Right cardiac atrium (tissue), 5 donors: ENCODE results near the gene DHX58. TPM values are rescaled to one million over a fixed set of nuclear protein-coding genes. Genes with fewer than 3 reads are reported as not detected.

Source experiments
- ATAC-seq, 2 donors: fragments of 200-7000 bp; cut with Tn5 transposase; one replicate each; pipeline versions ENCODE4 v1.8.0 to v1.9.1; 2020; ENCODE audit warnings: moderate library complexity in 2 of 2, mild to moderate bottlenecking in 1 of 2
- DNase-seq, 3 donors: peaks; one replicate each; pipeline ENCODE4 v3.0.0-alpha.2; 2020
- H3K27ac ChIP-seq: one replicate; pipeline ENCODE4 v1.5.1; 2013; ENCODE audit warnings: mild to moderate bottlenecking, low read length, control low read depth, moderate library complexity
- H3K27me3 ChIP-seq: one replicate; pipeline ENCODE4 v1.6.1; 2013; ENCODE audit not compliant: control insufficient read depth, insufficient read depth
- H3K4me1 ChIP-seq: one replicate; pipeline ENCODE4 v1.6.1; 2013; ENCODE audit warnings: low read length; ENCODE audit not compliant: control insufficient read depth, insufficient read depth
- H3K4me3 ChIP-seq: one replicate; pipeline ENCODE4 v1.5.1; 2013; ENCODE audit warnings: low read length, control low read depth
- H3K9me3 ChIP-seq: one replicate; pipeline ENCODE4 v1.6.1; 2013; ENCODE audit warnings: low read length; ENCODE audit not compliant: control insufficient read depth
- WGBS: extraction: QIAGEN DNeasy Blood & Tissue Kit; methylation state at CpG from one replicate; pipeline ENCODE4 v1.1.7; 2013; 5-methylcytosine and 5-hydroxymethylcytosine counted together
- intact Hi-C, 4 donors: fragments of 100-400 bp; cut with DNase I; formaldehyde crosslinking; loops; one replicate each; pipeline versions ENCODE4 v1.11.0 to v1.14.0; 2022 to 2023
- polyA plus RNA-seq: library from polyadenylated mRNA; stranded (reverse); fragments of 200-250 nt; gene quantifications from one replicate; pipeline ENCODE4 v1.2.3, GENCODE V29; 2013
- total RNA-seq, 4 donors: library from RNA; stranded (reverse); fragmentation: NEBNext Ultra II Directional; extraction: Animal tissue kit (Norgen Biotek cat#: 25700); gene quantifications; one replicate each; pipeline ENCODE4 v1.2.1, GENCODE V29; 2021
- donor health status: healthy with polysubstance abuse.
- donor health status: DM: no; HTN: yes; CAD: no.
- donor health status: DM: no; HTN: no; CAD: no.
- donor health status: DM: no; HTN: yes; CAD: no; lungs with severe emphysema.
- donor health status: DM: yes; HTN: yes; CAD: no.

DHX58 gene
- total and polyA plus RNA-seq, 5 donors, result 5.4 to 8.0 (median 6.5) TPM

- Histone ChIP-seq H3K27ac (no peak overlapping the region), H3K4me3 (no peak overlapping the region), H3K9me3 (no peaks in the 10 kb centered on the region), H3K27me3 (no peaks in the 10 kb centered on the region), H3K4me1 (peaks cover 2% of the 10 kb centered on the region)
- ATAC-seq (no peak), DNase-seq (no peak)
- intact Hi-C loops, result no loop called here
- 74% methylated on average over 4 of the region's 4 CpGs for WGBS
These were observed 35.5 kb downstream of the DHX58 start for GRCh38 chr17:42076797-42077559.

- no peak for ATAC-seq
- Histone ChIP-seq H3K4me3 (no peak overlapping the region), H3K27ac (no peak overlapping the region), H3K4me1 (peaks cover 2% of the 10 kb centered on the region), H3K9me3 (no peaks in the 10 kb centered on the region), H3K27me3 (no peaks in the 10 kb centered on the region)
- no peak for DNase-seq
- WGBS, result 77% methylated on average over 6 of the region's 6 CpGs
- intact Hi-C loops, result no loop called here
These were observed 36.7 kb downstream of the DHX58 start for GRCh38 chr17:42075789-42076188.

- ATAC-seq, result peak; percentile 15 to 55
- intact Hi-C loops, result no loop called here
- no peaks in the 10 kb centered on the region for H3K27me3 ChIP-seq
- H3K4me3 ChIP-seq, result peak overlapping the region; percentile 51
- H3K27ac ChIP-seq, result no peak overlapping the region
- no peaks in the 10 kb centered on the region for H3K9me3 ChIP-seq
- DNase-seq, result no peak
- WGBS, result 9% methylated on average over 67 of the region's 67 CpGs
- H3K4me1 ChIP-seq, result no peaks in the 10 kb centered on the region
These were observed 40.0 kb downstream of the DHX58 start for GRCh38 chr17:42072323-42073187.

DNA sequence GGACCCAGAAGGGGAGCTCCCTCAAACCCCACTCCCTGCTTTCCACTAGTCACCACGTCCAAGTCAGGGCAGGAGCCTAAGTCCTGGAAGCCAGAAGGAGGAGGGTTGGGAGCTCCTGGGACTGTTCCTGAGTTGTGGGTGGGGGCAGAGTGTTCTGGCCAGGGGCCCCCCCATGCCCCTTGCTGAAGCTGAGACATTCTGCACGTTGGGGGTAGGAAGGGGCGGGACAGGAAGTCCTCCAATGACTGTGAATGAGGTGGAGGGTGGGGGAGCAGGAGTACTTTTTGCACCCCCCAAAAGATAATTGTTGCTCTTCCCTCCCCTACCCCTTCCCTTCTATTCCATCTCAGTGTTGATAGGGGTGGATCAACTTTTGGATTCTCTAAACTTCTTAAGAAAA is 40.7 kb downstream of the DHX58 start:
- no peak for DNase-seq
- H3K4me3 ChIP-seq, result peak overlapping the region; percentile 51
- no peaks in the 10 kb centered on the region for H3K4me1 ChIP-seq
- H3K27ac ChIP-seq, result no peak overlapping the region
- 32% methylated on average over 3 of the region's 3 CpGs for WGBS
- H3K9me3 ChIP-seq, result no peaks in the 10 kb centered on the region
- no peak for ATAC-seq
- intact Hi-C loops, result no loop called here
- no peaks in the 10 kb centered on the region for H3K27me3 ChIP-seq

DNA sequence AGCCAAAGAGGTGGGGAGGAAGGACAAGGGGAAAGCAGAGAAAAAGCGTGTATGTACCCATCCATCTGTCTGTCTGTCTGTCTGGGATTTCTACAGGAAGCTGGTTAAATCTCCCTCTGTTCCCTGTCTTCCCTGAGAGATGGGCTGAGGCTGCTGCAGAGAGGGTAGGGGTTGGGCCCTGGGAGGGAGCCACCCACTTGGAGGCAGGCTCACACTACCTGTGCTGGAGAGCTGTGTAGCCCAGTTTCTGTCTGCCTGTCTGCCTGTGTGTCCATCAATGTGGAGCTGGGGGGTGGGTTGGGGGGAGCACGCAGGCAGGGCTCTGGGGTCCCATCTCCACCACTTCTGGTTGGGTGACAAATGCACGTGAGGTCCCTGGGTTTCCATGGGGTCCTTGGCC is 43.5 kb downstream of the DHX58 start:
- Histone ChIP-seq H3K9me3 (no peaks in the 10 kb centered on the region), H3K4me3 (no peak overlapping the region), H3K27ac (no peak overlapping the region), H3K4me1 (no peaks in the 10 kb centered on the region), H3K27me3 (no peaks in the 10 kb centered on the region)
- no peak for DNase-seq
- WGBS, result 78% methylated on average over 3 of the region's 3 CpGs
- intact Hi-C loops, result no loop called here
- no peak for ATAC-seq

DNA sequence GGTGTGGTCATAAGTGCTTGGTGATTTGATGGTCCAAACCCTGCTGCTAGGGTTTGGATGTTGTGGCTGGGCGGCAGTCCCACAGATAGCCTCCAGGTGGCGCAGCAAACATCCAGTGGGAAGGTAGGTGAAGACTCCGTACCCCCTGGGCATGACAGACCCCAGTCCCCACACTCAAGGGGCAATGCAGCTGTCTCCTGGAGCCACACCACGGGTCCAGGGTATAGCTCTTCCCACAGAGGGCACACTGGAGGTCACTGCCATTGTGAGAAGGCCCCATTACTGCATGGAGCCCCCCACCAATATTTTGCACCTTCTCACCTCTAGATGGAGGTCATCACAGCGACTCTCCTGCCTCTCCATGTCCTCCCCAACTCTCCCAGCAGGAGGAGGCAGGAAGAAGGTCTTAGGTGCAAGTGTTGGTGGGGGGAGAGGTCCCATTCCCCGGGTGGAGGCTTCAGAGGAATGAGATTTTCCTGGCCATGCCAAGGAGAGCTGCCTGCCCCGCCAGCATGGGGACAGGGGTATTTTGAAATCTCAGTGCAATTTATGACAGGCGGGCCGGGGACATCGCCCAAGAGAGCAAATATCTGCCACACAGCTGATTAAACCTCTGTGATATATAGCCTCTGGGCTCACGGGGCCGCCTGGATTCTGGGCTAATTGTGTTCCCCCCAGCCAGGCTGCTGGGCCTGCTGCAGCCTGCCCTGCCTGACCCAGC is 45.0 kb downstream of the DHX58 start:
- Histone ChIP-seq H3K4me1 (no peaks in the 10 kb centered on the region), H3K27me3 (no peaks in the 10 kb centered on the region), H3K9me3 (no peaks in the 10 kb centered on the region), H3K4me3 (no peak overlapping the region), H3K27ac (no peak overlapping the region)
- WGBS, result 43% methylated on average over 12 of the region's 12 CpGs
- DNase-seq (peak; percentile 45 to 85 (median 85)), ATAC-seq (peak; percentile 26 to 36)
- intact Hi-C loops, result no loop called here

- 74% methylated on average over 2 of the region's 2 CpGs for WGBS
- intact Hi-C loops, result no loop called here
- DNase-seq, result no peak
- no peak for ATAC-seq
- Histone ChIP-seq H3K4me3 (no peak overlapping the region), H3K27me3 (no peaks in the 10 kb centered on the region), H3K27ac (no peak overlapping the region), H3K9me3 (no peaks in the 10 kb centered on the region), H3K4me1 (no peaks in the 10 kb centered on the region)
These were observed 47.3 kb downstream of the DHX58 start for GRCh38 chr17:42065201-42065600.

DNA sequence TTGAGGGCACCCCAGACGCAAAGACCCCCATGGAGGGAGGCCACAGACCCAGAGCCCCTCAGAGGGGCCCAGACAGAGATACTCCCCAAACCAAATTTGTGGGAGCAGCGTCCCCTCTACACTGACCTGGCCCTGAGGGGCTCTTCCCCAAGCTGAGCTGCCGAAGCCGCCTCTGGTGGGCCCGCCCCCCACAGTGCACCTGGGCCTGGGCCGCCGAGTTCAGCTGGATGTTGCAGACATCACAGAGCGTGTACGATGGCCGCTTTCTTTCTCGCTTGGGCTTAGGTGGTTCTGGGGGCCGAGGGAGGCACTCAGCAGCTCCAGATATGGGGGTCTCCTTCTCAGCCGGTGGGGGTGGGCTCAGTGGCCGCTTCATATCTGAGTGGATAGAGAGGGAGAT is 49.8 kb downstream of the DHX58 start:
- H3K4me1 ChIP-seq, result no peaks in the 10 kb centered on the region
- no peaks in the 10 kb centered on the region for H3K27me3 ChIP-seq
- ATAC-seq (no peak), DNase-seq (no peak)
- 88% methylated on average over 14 of the region's 14 CpGs for WGBS
- no peaks in the 10 kb centered on the region for H3K9me3 ChIP-seq
- no peak overlapping the region for H3K4me3 ChIP-seq
- H3K27ac ChIP-seq, result no peak overlapping the region
- intact Hi-C loops, result loop anchor here in 1 of 4 donors (5.0 kb wide), 1 partner anchor 45 kb away; no protein-coding TSS in a partner anchor

GRCh38 chr17:42061646-42062487 is 50.6 kb downstream of the DHX58 start:
- no peak for ATAC-seq
- 69% methylated on average over 5 of the region's 5 CpGs for WGBS
- Histone ChIP-seq H3K4me3 (no peak overlapping the region), H3K27ac (no peak overlapping the region), H3K9me3 (no peaks in the 10 kb centered on the region), H3K27me3 (no peaks in the 10 kb centered on the region), H3K4me1 (no peaks in the 10 kb centered on the region)
- no peak for DNase-seq
- intact Hi-C loops, result loop anchor here in 1 of 4 donors (5.0 kb wide), 1 partner anchor 45 kb away; no protein-coding TSS in a partner anchor

DNA sequence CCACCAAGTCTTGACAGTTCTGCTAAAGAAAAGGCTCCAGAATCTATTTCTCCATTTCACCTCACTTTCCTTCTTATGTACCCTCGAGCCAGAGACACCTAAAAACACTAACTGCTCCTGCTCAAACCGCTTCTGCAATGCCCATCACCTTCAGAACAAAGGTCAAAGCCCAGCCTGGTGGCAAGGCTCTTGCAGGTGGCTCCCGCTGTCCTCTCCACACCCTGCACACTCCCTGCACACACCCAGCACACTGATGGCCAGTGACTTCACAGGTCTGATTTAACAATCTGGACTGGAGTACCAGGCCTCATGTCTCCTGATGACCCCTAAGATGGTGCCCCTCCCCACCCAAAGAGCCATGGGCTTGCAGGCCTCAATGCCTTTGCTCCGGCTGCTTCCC is 52.3 kb downstream of the DHX58 start:
- 84% methylated on average over 4 of the region's 4 CpGs for WGBS
- no peak overlapping the region for H3K27ac ChIP-seq
- ATAC-seq, result no peak
- no peak for DNase-seq
- H3K9me3 ChIP-seq, result no peaks in the 10 kb centered on the region
- intact Hi-C loops, result loop anchor here in 1 of 4 donors (5.0 kb wide), 1 partner anchor 47 kb away; no protein-coding TSS in a partner anchor
- H3K27me3 ChIP-seq, result no peaks in the 10 kb centered on the region
- no peaks in the 10 kb centered on the region for H3K4me1 ChIP-seq
- H3K4me3 ChIP-seq, result no peak overlapping the region
